GM23338 (cell line): ENCODE results near the gene PIK3R3.

Experiments
- CREB1 ChIP-seq: fragments of 250-450 bp; sonication (Bioruptor Pico); IDR thresholded peaks from 2 replicates; pipeline ENCODE4 v1.5.0; 2020; ENCODE audit warnings: low read depth, mild to moderate bottlenecking, moderate library complexity
- CTCF ChIP-seq, 2 experiments: fragments of 200-600 bp in 1 of 2; sonication (generic) in 1 of 2; conservative IDR thresholded peaks; 2 replicates each; pipeline versions ENCODE4 v1.5.1 to v1.6.1; 2016 to 2017; ENCODE audit warnings: antibody characterized with exemption in 2 of 2, low read depth in 2 of 2, mild to moderate bottlenecking in 2 of 2, moderate library complexity in 1 of 2
- ETS1 ChIP-seq: IDR thresholded peaks from 2 replicates; pipeline ENCODE4 v1.6.1; 2016; ENCODE audit warnings: antibody characterized with exemption
- EZH2 ChIP-seq: fragments of 200-600 bp; sonication (generic); IDR thresholded peaks from one replicate; pipeline ENCODE4 v1.8.0; 2017; ENCODE audit warnings: antibody characterized with exemption, mild to moderate bottlenecking, low read depth; ENCODE audit not compliant: unreplicated experiment
- EZH2phosphoT487 ChIP-seq: fragments of 200-600 bp; sonication (generic); IDR thresholded peaks from one replicate; pipeline ENCODE4 v1.8.1; 2018; ENCODE audit warnings: antibody characterized with exemption; ENCODE audit not compliant: unreplicated experiment
- JUNB ChIP-seq: IDR thresholded peaks from one replicate; pipeline ENCODE4 v1.6.1; 2016; ENCODE audit warnings: antibody characterized with exemption; ENCODE audit not compliant: unreplicated experiment
- NANOG ChIP-seq: IDR thresholded peaks from 2 replicates; pipeline ENCODE4 v1.6.1; 2016; ENCODE audit warnings: antibody characterized with exemption, borderline replicate concordance
- POLR2AphosphoS5 ChIP-seq: IDR thresholded peaks from 2 replicates; pipeline ENCODE4 v1.6.1; 2016; ENCODE audit warnings: antibody characterized with exemption, low read depth
- REST ChIP-seq: IDR thresholded peaks from one replicate; pipeline ENCODE4 v1.6.1; 2018; ENCODE audit warnings: antibody characterized with exemption; ENCODE audit not compliant: unreplicated experiment
- STAT1 ChIP-seq: IDR thresholded peaks from one replicate; pipeline ENCODE4 v1.6.1; 2016; ENCODE audit warnings: antibody characterized with exemption; ENCODE audit not compliant: unreplicated experiment
- ZNF114 ChIP-seq: fragments of 250-450 bp; sonication (Bioruptor Pico); IDR thresholded peaks from 2 replicates; pipeline ENCODE4 v1.5.0; 2020; ENCODE audit warnings: mild to moderate bottlenecking, moderate library complexity
- ZNF331 ChIP-seq: fragments of 250-450 bp; sonication (Bioruptor Pico); IDR thresholded peaks from 2 replicates; pipeline ENCODE4 v1.5.0; 2020; ENCODE audit warnings: low read depth, mild to moderate bottlenecking, moderate library complexity

GRCh38 chr1:46169811-46170454 is 37.5 kb upstream of the PIK3R3 start:
- TF ChIP-seq CTCF (conservative IDR thresholded peaks at IDR 0.05; ENCODE audit: low read depth in 2 of 2): no peak
- TF ChIP-seq CREB1 (CRISPR knock-in tag): no peak
- no peak for TF ChIP-seq POLR2AphosphoS5
- no peak for TF ChIP-seq ZNF114 (CRISPR knock-in tag)
- TF ChIP-seq REST: no peak
- TF ChIP-seq STAT1: no peak
- TF ChIP-seq JUNB: no peak
- no peak for TF ChIP-seq EZH2phosphoT487
- no peak for TF ChIP-seq EZH2
- TF ChIP-seq ZNF331 (CRISPR knock-in tag): no peak
- no peak for TF ChIP-seq ETS1
- no peak for TF ChIP-seq NANOG
